Mesothelial cell of epicardium (in vitro differentiated cells): ENCODE measurements around the gene TAS1R2. TPM values are rescaled to one million over a fixed set of nuclear protein-coding genes. Genes with fewer than 3 reads are reported as not detected.

ENCODE experiments used
- DNase-seq, 2 experiments: peaks; one replicate each; pipeline ENCODE4 v3.0.0; 2021; ENCODE audit warnings: low spot score in 2 of 2; ENCODE audit not compliant: unreplicated experiment in 2 of 2
- H3K27ac Mint-ChIP-seq: 2 replicates; pipeline ENCODE4 v1.8.0; 2021; ENCODE audit warnings: mixed read lengths
- H3K27me3 Mint-ChIP-seq: 2 replicates; pipeline ENCODE4 v1.8.0; 2021; ENCODE audit warnings: low read depth, mixed read lengths
- H3K36me3 Mint-ChIP-seq: 2 replicates; pipeline ENCODE4 v1.8.0; 2021; ENCODE audit warnings: mixed read lengths
- H3K4me1 Mint-ChIP-seq: 2 replicates; pipeline ENCODE4 v1.8.0; 2021; ENCODE audit warnings: mixed read lengths
- H3K4me3 Mint-ChIP-seq: 2 replicates; pipeline ENCODE4 v1.8.0; 2021; ENCODE audit warnings: mild to moderate bottlenecking, moderate library complexity, mixed read lengths
- H3K9me3 Mint-ChIP-seq: 2 replicates; pipeline ENCODE4 v1.8.0; 2021; ENCODE audit warnings: mixed read lengths
- CTCF ChIP-seq: fragments of 200-600 bp; sonication (generic); IDR thresholded peaks from one replicate; pipeline ENCODE4 v1.5.0; 2021; ENCODE audit warnings: antibody characterized with exemption; ENCODE audit not compliant: unreplicated experiment
- total RNA-seq: library from RNA; stranded (reverse); gene quantifications from 3 replicates; pipeline ENCODE4 v1.2.1, GENCODE V29; 2021

TAS1R2 gene
- total RNA-seq, 1 donor from 2014 or later, result not detected

- Mint-ChIP-seq H3K27ac (no peak overlapping the region), H3K4me1 (peaks cover 3% of the 10 kb centered on the region), H3K36me3 (no peaks in the 10 kb centered on the region), H3K4me3 (no peak overlapping the region), H3K27me3 (peaks cover 9% of the 10 kb centered on the region), H3K9me3 (peaks cover 4% of the 10 kb centered on the region)
- DNase-seq, result no peak
- no peak for TF ChIP-seq CTCF
Observed at GRCh38 chr1:18811733-18812452, 47.6 kb downstream of the TAS1R2 start.

GRCh38 chr1:18809953-18810899, 49.2 kb downstream of the TAS1R2 start:
- H3K27me3 Mint-ChIP-seq, result peaks cover 2% of the 10 kb centered on the region
- no peak for TF ChIP-seq CTCF
- no peak overlapping the region for H3K4me3 Mint-ChIP-seq
- H3K9me3 Mint-ChIP-seq, result peaks cover 4% of the 10 kb centered on the region
- no peaks in the 10 kb centered on the region for H3K36me3 Mint-ChIP-seq
- DNase-seq, result no peak
- peaks cover 4% of the 10 kb centered on the region for H3K4me1 Mint-ChIP-seq
- no peak overlapping the region for H3K27ac Mint-ChIP-seq

GRCh38 chr1:18808550-18808949, 50.9 kb downstream of the TAS1R2 start:
- Mint-ChIP-seq H3K9me3 (peaks cover 4% of the 10 kb centered on the region), H3K4me1 (peaks cover 3% of the 10 kb centered on the region), H3K36me3 (no peaks in the 10 kb centered on the region), H3K27me3 (peaks cover 12% of the 10 kb centered on the region), H3K27ac (no peak overlapping the region), H3K4me3 (no peak overlapping the region)
- no peak for DNase-seq
- TF ChIP-seq CTCF, result no peak

GRCh38 chr1:18807334-18808063, 52.0 kb downstream of the TAS1R2 start:
- DNase-seq, result no peak
- peaks cover 11% of the 10 kb centered on the region for H3K27me3 Mint-ChIP-seq
- H3K27ac Mint-ChIP-seq, result no peak overlapping the region
- H3K4me3 Mint-ChIP-seq, result no peak overlapping the region
- no peaks in the 10 kb centered on the region for H3K36me3 Mint-ChIP-seq
- peaks cover 3% of the 10 kb centered on the region for H3K9me3 Mint-ChIP-seq
- TF ChIP-seq CTCF, result no peak
- peaks cover 3% of the 10 kb centered on the region for H3K4me1 Mint-ChIP-seq
